ENCODE data around the gene ZNF804B.

DNA sequence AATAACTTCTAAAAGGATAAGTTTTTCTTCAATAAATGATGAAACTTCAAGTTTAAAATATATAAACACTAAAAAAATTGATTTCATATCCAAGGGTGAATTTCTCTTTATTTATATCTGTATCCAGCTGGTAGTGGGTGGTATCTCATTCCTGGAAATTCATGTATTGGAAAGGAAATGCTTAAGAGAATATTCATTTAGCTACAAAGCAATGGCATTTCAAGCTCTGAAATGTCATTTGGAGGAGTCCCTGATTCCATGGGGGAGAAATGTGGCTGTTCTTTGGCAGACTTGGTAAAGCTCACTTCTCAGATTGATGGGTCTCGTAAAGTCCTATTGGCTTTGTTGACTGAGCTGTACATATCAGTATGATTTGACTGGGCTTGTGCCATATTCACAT, 192.3 kb downstream of the ZNF804B start:
- TF ChIP-seq, protein P1, sequence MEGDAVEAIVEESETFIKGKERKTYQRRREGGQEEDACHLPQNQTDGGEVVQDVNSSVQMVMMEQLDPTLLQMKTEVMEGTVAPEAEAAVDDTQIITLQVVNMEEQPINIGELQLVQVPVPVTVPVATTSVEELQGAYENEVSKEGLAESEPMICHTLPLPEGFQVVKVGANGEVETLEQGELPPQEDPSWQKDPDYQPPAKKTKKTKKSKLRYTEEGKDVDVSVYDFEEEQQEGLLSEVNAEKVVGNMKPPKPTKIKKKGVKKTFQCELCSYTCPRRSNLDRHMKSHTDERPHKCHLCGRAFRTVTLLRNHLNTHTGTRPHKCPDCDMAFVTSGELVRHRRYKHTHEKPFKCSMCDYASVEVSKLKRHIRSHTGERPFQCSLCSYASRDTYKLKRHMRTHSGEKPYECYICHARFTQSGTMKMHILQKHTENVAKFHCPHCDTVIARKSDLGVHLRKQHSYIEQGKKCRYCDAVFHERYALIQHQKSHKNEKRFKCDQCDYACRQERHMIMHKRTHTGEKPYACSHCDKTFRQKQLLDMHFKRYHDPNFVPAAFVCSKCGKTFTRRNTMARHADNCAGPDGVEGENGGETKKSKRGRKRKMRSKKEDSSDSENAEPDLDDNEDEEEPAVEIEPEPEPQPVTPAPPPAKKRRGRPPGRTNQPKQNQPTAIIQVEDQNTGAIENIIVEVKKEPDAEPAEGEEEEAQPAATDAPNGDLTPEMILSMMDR (conservative IDR thresholded peaks at IDR 0.05) = no peak
- no peak for TF ChIP-seq EZH2 (IDR thresholded peaks at IDR 0.05; ENCODE audit: low read depth)
